Mesothelial cell of epicardium (in vitro differentiated cells): Measurements from ENCODE around the gene ZNF385D. TPM values are rescaled to one million over a fixed set of nuclear protein-coding genes. Genes with fewer than 3 reads are reported as not detected.

Source experiments
- DNase-seq, 2 experiments: peaks; one replicate each; pipeline ENCODE4 v3.0.0; 2021; ENCODE audit warnings: low spot score in 2 of 2; ENCODE audit not compliant: unreplicated experiment in 2 of 2
- H3K27ac Mint-ChIP-seq: 2 replicates; pipeline ENCODE4 v1.8.0; 2021; ENCODE audit warnings: mixed read lengths
- H3K27me3 Mint-ChIP-seq: 2 replicates; pipeline ENCODE4 v1.8.0; 2021; ENCODE audit warnings: low read depth, mixed read lengths
- H3K36me3 Mint-ChIP-seq: 2 replicates; pipeline ENCODE4 v1.8.0; 2021; ENCODE audit warnings: mixed read lengths
- H3K4me1 Mint-ChIP-seq: 2 replicates; pipeline ENCODE4 v1.8.0; 2021; ENCODE audit warnings: mixed read lengths
- H3K4me3 Mint-ChIP-seq: 2 replicates; pipeline ENCODE4 v1.8.0; 2021; ENCODE audit warnings: mild to moderate bottlenecking, moderate library complexity, mixed read lengths
- H3K9me3 Mint-ChIP-seq: 2 replicates; pipeline ENCODE4 v1.8.0; 2021; ENCODE audit warnings: mixed read lengths
- CTCF ChIP-seq: fragments of 200-600 bp; sonication (generic); IDR thresholded peaks from one replicate; pipeline ENCODE4 v1.5.0; 2021; ENCODE audit warnings: antibody characterized with exemption; ENCODE audit not compliant: unreplicated experiment
- total RNA-seq: library from RNA; stranded (reverse); gene quantifications from 3 replicates; pipeline ENCODE4 v1.2.1, GENCODE V29; 2021

The ZNF385D gene
- total RNA-seq, 1 donor from 2014 or later = 3.7 TPM

- TF ChIP-seq CTCF = no peak
- no peaks in the 10 kb centered on the region for H3K4me1 Mint-ChIP-seq
- H3K27ac Mint-ChIP-seq = no peak overlapping the region
- no peaks in the 10 kb centered on the region for H3K27me3 Mint-ChIP-seq
- no peak for DNase-seq
- H3K9me3 Mint-ChIP-seq = peaks cover 4% of the 10 kb centered on the region
- H3K4me3 Mint-ChIP-seq = no peak overlapping the region
- H3K36me3 Mint-ChIP-seq = no peaks in the 10 kb centered on the region
Observed at GRCh38 chr3:21644268-21644667, 106.7 kb downstream of the ZNF385D start.

DNA sequence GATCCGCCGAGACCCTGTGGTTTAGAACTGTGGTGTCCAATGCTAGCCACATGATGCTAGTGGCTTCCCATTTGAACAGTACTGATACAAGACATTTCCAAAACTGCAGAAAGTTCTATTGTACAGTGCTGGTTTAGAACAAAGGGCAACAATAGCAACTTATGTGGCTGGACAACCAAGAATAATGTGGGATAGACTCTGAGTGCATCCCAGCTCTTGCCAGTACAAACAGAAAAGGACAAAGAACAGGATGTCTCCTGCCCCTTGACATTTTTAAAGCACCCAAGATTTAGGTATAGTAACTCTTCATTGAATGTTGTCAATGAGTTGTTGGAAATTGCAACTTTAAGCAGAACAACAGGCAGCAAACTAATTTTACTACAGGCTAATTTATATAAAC, 107.3 kb downstream of the ZNF385D start:
- H3K9me3 Mint-ChIP-seq = peaks cover 4% of the 10 kb centered on the region

GRCh38 chr3:21642433-21642832, 108.6 kb downstream of the ZNF385D start:
- Mint-ChIP-seq H3K4me3 (no peak overlapping the region), H3K27me3 (no peaks in the 10 kb centered on the region), H3K36me3 (no peaks in the 10 kb centered on the region), H3K27ac (no peak overlapping the region), H3K4me1 (no peaks in the 10 kb centered on the region), H3K9me3 (peaks cover 4% of the 10 kb centered on the region)
- TF ChIP-seq CTCF = no peak
- no peak for DNase-seq

More for the DNA sequence above, 107.3 kb downstream of the ZNF385D start:
- Mint-ChIP-seq H3K27me3 (no peaks in the 10 kb centered on the region), H3K4me3 (no peak overlapping the region), H3K36me3 (no peaks in the 10 kb centered on the region), H3K4me1 (no peaks in the 10 kb centered on the region), H3K27ac (no peak overlapping the region)
- DNase-seq = no peak
- TF ChIP-seq CTCF = no peak

DNA sequence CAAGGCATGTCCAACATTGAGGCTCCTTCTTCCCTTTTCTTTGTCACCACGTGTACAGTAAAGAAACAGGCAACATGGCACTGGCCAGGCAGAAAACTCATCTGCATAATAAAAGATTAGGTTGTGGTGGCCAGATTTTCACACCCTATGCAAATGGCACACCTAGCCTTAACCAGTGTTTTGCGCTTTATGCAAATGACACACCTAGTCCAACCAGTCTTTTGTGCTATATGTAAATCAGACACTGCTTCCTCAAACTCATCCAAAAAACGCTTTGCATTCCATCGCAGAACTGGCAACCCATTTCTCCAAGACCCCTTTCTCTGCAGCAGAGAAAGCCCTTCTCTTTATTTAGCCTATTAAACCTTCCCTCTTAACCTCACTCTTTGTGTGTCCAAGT, 109.1 kb downstream of the ZNF385D start:
- H3K4me1 Mint-ChIP-seq = no peaks in the 10 kb centered on the region
- H3K27me3 Mint-ChIP-seq = no peaks in the 10 kb centered on the region
- peaks cover 7% of the 10 kb centered on the region for H3K9me3 Mint-ChIP-seq
- no peak for DNase-seq
- no peak overlapping the region for H3K4me3 Mint-ChIP-seq
- no peak for TF ChIP-seq CTCF
- H3K27ac Mint-ChIP-seq = no peak overlapping the region
- H3K36me3 Mint-ChIP-seq = no peaks in the 10 kb centered on the region

GRCh38 chr3:21638488-21638887, 112.5 kb downstream of the ZNF385D start:
- H3K36me3 Mint-ChIP-seq = no peaks in the 10 kb centered on the region
- no peak overlapping the region for H3K4me3 Mint-ChIP-seq
- DNase-seq = no peak
- H3K27me3 Mint-ChIP-seq = no peaks in the 10 kb centered on the region
- H3K27ac Mint-ChIP-seq = no peak overlapping the region
- no peak for TF ChIP-seq CTCF
- no peaks in the 10 kb centered on the region for H3K4me1 Mint-ChIP-seq
- H3K9me3 Mint-ChIP-seq = peaks cover 12% of the 10 kb centered on the region

DNA sequence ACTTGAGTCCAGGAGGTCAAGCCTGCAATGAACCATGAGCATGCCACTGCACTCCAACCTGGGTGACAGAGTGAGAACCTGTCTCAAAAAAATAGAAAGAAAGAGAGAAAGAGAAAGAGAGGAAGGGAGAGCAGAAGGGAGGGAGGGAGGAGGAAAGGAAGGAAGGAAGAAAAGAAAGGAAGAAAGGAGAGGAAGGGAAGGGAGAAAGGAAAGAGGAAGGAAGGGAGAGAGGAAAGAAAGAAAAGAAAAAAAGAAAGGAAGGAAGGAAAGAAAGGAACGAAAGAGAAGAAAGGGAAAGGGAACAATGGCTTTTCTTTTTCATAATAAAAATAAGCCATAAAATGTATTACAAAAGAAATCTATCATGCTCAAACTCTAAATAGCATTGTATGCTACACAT, 116.9 kb downstream of the ZNF385D start:
- DNase-seq = no peak
- TF ChIP-seq CTCF = no peak
- H3K4me3 Mint-ChIP-seq = no peak overlapping the region
- peaks cover 9% of the 10 kb centered on the region for H3K9me3 Mint-ChIP-seq
- no peak overlapping the region for H3K27ac Mint-ChIP-seq
- H3K4me1 Mint-ChIP-seq = no peaks in the 10 kb centered on the region
- no peaks in the 10 kb centered on the region for H3K36me3 Mint-ChIP-seq
- peaks cover 2% of the 10 kb centered on the region for H3K27me3 Mint-ChIP-seq
